ENCODE measurements around the gene HBQ1. TPM values are rescaled to one million over a fixed set of nuclear protein-coding genes. Genes with fewer than 3 reads are reported as not detected.
"Not testable (repeated sequence)": the region's sequence is repeated elsewhere in the genome, so short reads cannot be mapped to it uniquely, and the experiment has no call there.

HBQ1 gene
- total RNA-seq, 1 experiment from 2014 or later, result not detected

- Mint-ChIP-seq H3K36me3 (ENCODE audit: insufficient read depth, unreplicated experiment) (peaks cover 86% of the 10 kb centered on the region), H3K4me3 (ENCODE audit: low read depth, unreplicated experiment) (no peak overlapping the region), H3K4me1 (ENCODE audit: low read depth, unreplicated experiment) (no peaks in the 10 kb centered on the region), H3K9me3 (ENCODE audit: low read depth, unreplicated experiment) (no peaks in the 10 kb centered on the region), H3K27ac (ENCODE audit: unreplicated experiment) (no peak overlapping the region), H3K27me3 (ENCODE audit: unreplicated experiment) (no peaks in the 10 kb centered on the region)
- BruUV-seq (replicated peaks), result no TSS peak
- DNase-seq, result no peak
- intact Hi-C loops (cut with micrococcal nuclease; ENCODE audit: unreplicated experiment), result no loop called here
- TF ChIP-seq CTCF (IDR thresholded peaks at IDR 0.05; ENCODE audit: unreplicated experiment), result no peak
- CTCF ChIA-PET, result no interaction called here
Observed at GRCh38 chr16:203246-203645, 23.0 kb downstream of the HBQ1 start.

- DNase-seq; H3K27me3 Mint-ChIP-seq (ENCODE audit: unreplicated experiment); H3K4me1 Mint-ChIP-seq (ENCODE audit: low read depth, unreplicated experiment); H3K9me3 Mint-ChIP-seq (ENCODE audit: low read depth, unreplicated experiment); H3K27ac Mint-ChIP-seq (ENCODE audit: unreplicated experiment); BruUV-seq (replicated peaks); H3K4me3 Mint-ChIP-seq (ENCODE audit: low read depth, unreplicated experiment); intact Hi-C loops (cut with micrococcal nuclease; ENCODE audit: unreplicated experiment): not testable (repeated sequence)
- H3K36me3 Mint-ChIP-seq (ENCODE audit: insufficient read depth, unreplicated experiment), result peaks cover 83% of the 10 kb centered on the region
- CTCF ChIA-PET, result interaction anchor here (0.6 kb wide), 1 partner anchor 151 kb away, joined by 4 read pairs; the partner anchor contains the start of gene POLR3K
Observed at GRCh38 chr16:204046-204445, 23.8 kb downstream of the HBQ1 start.

- H3K27me3 Mint-ChIP-seq (ENCODE audit: unreplicated experiment); H3K9me3 Mint-ChIP-seq (ENCODE audit: low read depth, unreplicated experiment); intact Hi-C loops (cut with micrococcal nuclease; ENCODE audit: unreplicated experiment); BruUV-seq (replicated peaks); DNase-seq; H3K27ac Mint-ChIP-seq (ENCODE audit: unreplicated experiment); H3K4me3 Mint-ChIP-seq (ENCODE audit: low read depth, unreplicated experiment); H3K4me1 Mint-ChIP-seq (ENCODE audit: low read depth, unreplicated experiment): not testable (repeated sequence)
- peaks cover 49% of the 10 kb centered on the region for H3K36me3 Mint-ChIP-seq (ENCODE audit: insufficient read depth, unreplicated experiment)
- CTCF ChIA-PET, result interaction anchor here (0.6 kb wide), 1 partner anchor 31 kb away, joined by 3 read pairs; no protein-coding TSS in a partner anchor
Observed at GRCh38 chr16:209359-209758, 29.1 kb downstream of the HBQ1 start.

GRCh38 chr16:211631-212180 lies 31.4 kb downstream of the HBQ1 start:
- H3K4me1 Mint-ChIP-seq (ENCODE audit: low read depth, unreplicated experiment); H3K9me3 Mint-ChIP-seq (ENCODE audit: low read depth, unreplicated experiment); H3K27ac Mint-ChIP-seq (ENCODE audit: unreplicated experiment); DNase-seq; H3K27me3 Mint-ChIP-seq (ENCODE audit: unreplicated experiment); intact Hi-C loops (cut with micrococcal nuclease; ENCODE audit: unreplicated experiment); CTCF ChIA-PET; BruUV-seq (replicated peaks); H3K4me3 Mint-ChIP-seq (ENCODE audit: low read depth, unreplicated experiment): not testable (repeated sequence)
- H3K36me3 Mint-ChIP-seq (ENCODE audit: insufficient read depth, unreplicated experiment), result peaks cover 48% of the 10 kb centered on the region

GRCh38 chr16:212999-213398 lies 32.7 kb downstream of the HBQ1 start:
- no TSS peak for BruUV-seq (replicated peaks)
- TF ChIP-seq CTCF (IDR thresholded peaks at IDR 0.05; ENCODE audit: unreplicated experiment), result no peak
- peaks cover 46% of the 10 kb centered on the region for H3K36me3 Mint-ChIP-seq (ENCODE audit: insufficient read depth, unreplicated experiment)
- no peak overlapping the region for H3K4me3 Mint-ChIP-seq (ENCODE audit: low read depth, unreplicated experiment)
- H3K4me1 Mint-ChIP-seq (ENCODE audit: low read depth, unreplicated experiment), result no peaks in the 10 kb centered on the region
- CTCF ChIA-PET, result no interaction called here
- no peaks in the 10 kb centered on the region for H3K9me3 Mint-ChIP-seq (ENCODE audit: low read depth, unreplicated experiment)
- no peak overlapping the region for H3K27ac Mint-ChIP-seq (ENCODE audit: unreplicated experiment)
- no peaks in the 10 kb centered on the region for H3K27me3 Mint-ChIP-seq (ENCODE audit: unreplicated experiment)
- intact Hi-C loops (cut with micrococcal nuclease; ENCODE audit: unreplicated experiment), result no loop called here
- no peak for DNase-seq

- CTCF ChIA-PET, result no interaction called here
- TF ChIP-seq CTCF (IDR thresholded peaks at IDR 0.05; ENCODE audit: unreplicated experiment), result no peak
- intact Hi-C loops (cut with micrococcal nuclease; ENCODE audit: unreplicated experiment), result no loop called here
- Mint-ChIP-seq H3K4me3 (ENCODE audit: low read depth, unreplicated experiment) (no peak overlapping the region), H3K9me3 (ENCODE audit: low read depth, unreplicated experiment) (no peaks in the 10 kb centered on the region), H3K4me1 (ENCODE audit: low read depth, unreplicated experiment) (peaks cover 9% of the 10 kb centered on the region), H3K36me3 (ENCODE audit: insufficient read depth, unreplicated experiment) (peaks cover 88% of the 10 kb centered on the region), H3K27me3 (ENCODE audit: unreplicated experiment) (no peaks in the 10 kb centered on the region), H3K27ac (ENCODE audit: unreplicated experiment) (no peak overlapping the region)
- no peak for DNase-seq
- no TSS peak for BruUV-seq (replicated peaks)
Observed at GRCh38 chr16:220021-220420, 39.8 kb downstream of the HBQ1 start.
